ELF-1 (cell line): ENCODE results near the gene ITCH.
"Not testable (repeated sequence)": the region's sequence is repeated elsewhere in the genome, so short reads cannot be mapped to it uniquely, and the experiment has no call there.

Experiments
- DNase-seq: peaks from one replicate; pipeline ENCODE4 v3.0.0-alpha.2; 2016; ENCODE audit warnings: low read depth, low spot score

The ITCH gene

GRCh38 chr20:34414525-34414924 lies 51.5 kb downstream of the ITCH start:
- DNase-seq: not testable (repeated sequence)

GRCh38 chr20:34415079-34415478 lies 52.0 kb downstream of the ITCH start:
- no peak for DNase-seq

- DNase-seq: no peak
Observed at GRCh38 chr20:34420146-34420545, 57.1 kb downstream of the ITCH start.

- no peak for DNase-seq
Observed at GRCh38 chr20:34420975-34421374, 57.9 kb downstream of the ITCH start.

GRCh38 chr20:34421766-34422466 lies 58.8 kb downstream of the ITCH start:
- no peak for DNase-seq

GRCh38 chr20:34425032-34425690 lies 62.1 kb downstream of the ITCH start:
- not testable (repeated sequence) for DNase-seq

- DNase-seq: no peak
Observed at GRCh38 chr20:34426026-34426425, 63.0 kb downstream of the ITCH start.

GRCh38 chr20:34427331-34427730 lies 64.3 kb downstream of the ITCH start:
- no peak for DNase-seq

GRCh38 chr20:34427784-34428183 lies 64.7 kb downstream of the ITCH start:
- no peak for DNase-seq

GRCh38 chr20:34431168-34431567 lies 68.1 kb downstream of the ITCH start:
- DNase-seq: no peak

- DNase-seq: not testable (repeated sequence)
Observed at GRCh38 chr20:34432663-34433062, 69.6 kb downstream of the ITCH start.

GRCh38 chr20:34433391-34433790 lies 70.3 kb downstream of the ITCH start:
- DNase-seq: no peak

GRCh38 chr20:34435589-34435988 lies 72.5 kb downstream of the ITCH start:
- DNase-seq: no peak

- DNase-seq: no peak
Observed at GRCh38 chr20:34437330-34437986, 74.4 kb downstream of the ITCH start.

- no peak for DNase-seq
Observed at GRCh38 chr20:34439168-34439567, 76.1 kb downstream of the ITCH start.

GRCh38 chr20:34441423-34441822 lies 78.3 kb downstream of the ITCH start:
- not testable (repeated sequence) for DNase-seq

- no peak for DNase-seq
Observed at GRCh38 chr20:34443546-34443945, 80.5 kb downstream of the ITCH start.

- DNase-seq: no peak
Observed at GRCh38 chr20:34445177-34446065, 82.3 kb downstream of the ITCH start.

- no peak for DNase-seq
Observed at GRCh38 chr20:34448517-34448916, 85.4 kb downstream of the ITCH start.

GRCh38 chr20:34449674-34450592 lies 86.9 kb downstream of the ITCH start:
- no peak for DNase-seq
